Loucy (cell line): ENCODE measurements around the gene TMEM14A.

Experiments used
- H2AFZ ChIP-seq: fragments of 200-600 bp; sonication (generic); 2 replicates; pipeline ENCODE4 v1.6.0; 2016; ENCODE audit warnings: antibody characterized with exemption, mild to moderate bottlenecking, low read length, moderate library complexity
- H3F3A ChIP-seq: fragments of 200-600 bp; 2 replicates; pipeline ENCODE4 v1.6.0; 2016; ENCODE audit warnings: antibody characterized with exemption, low read depth, mild to moderate bottlenecking
- H3K27me3 ChIP-seq: fragments of 200-600 bp; sonication (generic); 2 replicates; pipeline ENCODE4 v1.6.1; 2014; ENCODE audit warnings: low read length, mild to moderate bottlenecking; ENCODE audit not compliant: insufficient read depth, poor library complexity, severe bottlenecking
- H3K36me3 ChIP-seq: fragments of 200-600 bp; sonication (generic); 2 replicates; pipeline ENCODE4 v1.6.1; 2016; ENCODE audit warnings: low read length; ENCODE audit not compliant: insufficient read depth
- H3K4me1 ChIP-seq: fragments of 200-600 bp; sonication (generic); 2 replicates; pipeline ENCODE4 v1.5.1; 2014; ENCODE audit warnings: low read length, mild to moderate bottlenecking; ENCODE audit not compliant: insufficient read depth, poor library complexity, severe bottlenecking
- H3K4me2 ChIP-seq: fragments of 200-600 bp; sonication (generic); 2 replicates; pipeline ENCODE4 v1.6.0; 2014; ENCODE audit warnings: antibody characterized with exemption, low read length, low read depth, mild to moderate bottlenecking; ENCODE audit not compliant: poor library complexity, severe bottlenecking
- H3K4me3 ChIP-seq: fragments of 200-600 bp; sonication (generic); 2 replicates; pipeline ENCODE4 v1.5.1; 2014; ENCODE audit warnings: low read length, mild to moderate bottlenecking, mixed read lengths; ENCODE audit not compliant: poor library complexity, severe bottlenecking
- H3K79me2 ChIP-seq: fragments of 200-600 bp; sonication (generic); 2 replicates; pipeline ENCODE4 v1.6.1; 2014; ENCODE audit warnings: low read length; ENCODE audit not compliant: insufficient read depth
- H3K9ac ChIP-seq: fragments of 200-600 bp; sonication (generic); 2 replicates; pipeline ENCODE4 v1.6.0; 2014; ENCODE audit warnings: mild to moderate bottlenecking, low read depth, low read length, moderate library complexity; ENCODE audit not compliant: poor library complexity, severe bottlenecking
- H3K9me2 ChIP-seq: fragments of 200-600 bp; sonication (generic); replicated peaks from 2 replicates; pipeline ENCODE4 v1.6.1; 2016; ENCODE audit warnings: low read depth, low read length, mixed read lengths
- H3K9me3 ChIP-seq: fragments of 200-600 bp; sonication (generic); 2 replicates; pipeline ENCODE4 v1.6.1; 2014; ENCODE audit warnings: mild to moderate bottlenecking, antibody characterized with exemption, low read length, low read depth; ENCODE audit not compliant: insufficient read depth
- H4K20me1 ChIP-seq: fragments of 200-600 bp; sonication (generic); 2 replicates; pipeline ENCODE4 v1.6.0; 2014; ENCODE audit warnings: antibody characterized with exemption, low read length, mild to moderate bottlenecking; ENCODE audit not compliant: insufficient read depth, poor library complexity, severe bottlenecking
- EZH2phosphoT487 ChIP-seq: fragments of 200-600 bp; IDR thresholded peaks from 2 replicates; pipeline ENCODE4 v1.6.1; 2018; ENCODE audit warnings: antibody characterized with exemption, mild to moderate bottlenecking, moderate library complexity, borderline replicate concordance
- TF ChIP-seq, protein P1 (sequence below): fragments of 200-600 bp; sonication (generic); conservative IDR thresholded peaks from 2 replicates; pipeline ENCODE4 v1.5.1; 2014; ENCODE audit warnings: mild to moderate bottlenecking, antibody characterized with exemption, low read length

The TMEM14A gene

DNA sequence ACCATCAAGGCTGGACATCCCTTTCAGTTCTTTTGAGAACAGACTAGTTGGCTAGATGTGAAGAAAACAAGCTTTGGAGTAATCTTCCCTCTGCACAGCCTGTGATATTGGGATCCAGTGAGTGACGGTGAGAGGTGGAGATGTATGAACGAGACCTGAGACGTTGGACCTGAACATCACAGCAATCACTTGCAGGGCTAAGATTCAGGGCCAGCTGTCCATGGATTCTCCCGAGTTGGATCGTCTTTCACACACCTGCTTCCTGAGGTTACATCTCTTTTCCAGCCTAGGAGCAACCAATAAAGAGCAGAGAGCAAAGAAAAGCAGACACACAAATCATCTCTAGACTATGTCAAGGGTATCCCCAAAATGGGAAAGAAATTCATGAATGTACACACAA is 30.0 kb upstream of the TMEM14A start:
- Histone ChIP-seq H3K9ac (no peak overlapping the region), H2AFZ (no peak overlapping the region)

DNA sequence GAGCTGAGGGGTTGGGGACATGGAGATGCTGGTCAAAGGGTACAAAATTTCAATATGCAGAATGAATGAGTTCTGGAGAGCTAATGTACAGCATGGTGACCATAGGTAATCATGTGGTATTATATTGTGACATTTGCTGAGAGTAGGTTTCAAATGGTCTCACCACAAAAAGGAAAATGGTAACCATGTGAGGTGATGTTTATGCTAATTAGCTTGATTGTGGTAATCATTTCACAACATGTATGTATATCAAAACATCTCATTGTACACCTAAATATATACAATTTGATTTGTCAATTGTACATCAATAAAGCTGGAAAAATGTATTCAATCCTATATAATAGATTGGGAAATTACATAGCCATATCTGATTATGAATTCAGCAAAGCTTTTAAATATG is 29.5 kb upstream of the TMEM14A start:
- Histone ChIP-seq H3K4me3 (peak overlapping the region; percentile 42), H3K27me3 (no peaks in the 10 kb centered on the region), H3K4me2 (peak overlapping the region; percentile 66), H3K79me2 (no peaks in the 10 kb centered on the region), H3K9ac (peak overlapping the region; percentile 10), H4K20me1 (no peaks in the 10 kb centered on the region), H3K9me3 (no peaks in the 10 kb centered on the region; the same call in 1 of the 2 replicates), H3K36me3 (no peaks in the 10 kb centered on the region), H3K4me1 (peaks cover 33% of the 10 kb centered on the region), H2AFZ (peak overlapping the region; percentile 52; the same call in 1 of the 2 replicates), H3F3A (no peaks in the 10 kb centered on the region), H3K9me2 (no peaks in the 10 kb centered on the region)
- TF ChIP-seq, protein P1, sequence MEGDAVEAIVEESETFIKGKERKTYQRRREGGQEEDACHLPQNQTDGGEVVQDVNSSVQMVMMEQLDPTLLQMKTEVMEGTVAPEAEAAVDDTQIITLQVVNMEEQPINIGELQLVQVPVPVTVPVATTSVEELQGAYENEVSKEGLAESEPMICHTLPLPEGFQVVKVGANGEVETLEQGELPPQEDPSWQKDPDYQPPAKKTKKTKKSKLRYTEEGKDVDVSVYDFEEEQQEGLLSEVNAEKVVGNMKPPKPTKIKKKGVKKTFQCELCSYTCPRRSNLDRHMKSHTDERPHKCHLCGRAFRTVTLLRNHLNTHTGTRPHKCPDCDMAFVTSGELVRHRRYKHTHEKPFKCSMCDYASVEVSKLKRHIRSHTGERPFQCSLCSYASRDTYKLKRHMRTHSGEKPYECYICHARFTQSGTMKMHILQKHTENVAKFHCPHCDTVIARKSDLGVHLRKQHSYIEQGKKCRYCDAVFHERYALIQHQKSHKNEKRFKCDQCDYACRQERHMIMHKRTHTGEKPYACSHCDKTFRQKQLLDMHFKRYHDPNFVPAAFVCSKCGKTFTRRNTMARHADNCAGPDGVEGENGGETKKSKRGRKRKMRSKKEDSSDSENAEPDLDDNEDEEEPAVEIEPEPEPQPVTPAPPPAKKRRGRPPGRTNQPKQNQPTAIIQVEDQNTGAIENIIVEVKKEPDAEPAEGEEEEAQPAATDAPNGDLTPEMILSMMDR = no peak
- TF ChIP-seq EZH2phosphoT487 = no peak

More for the DNA sequence above, 30.0 kb upstream of the TMEM14A start:
- H3K4me2 ChIP-seq = peak overlapping the region; percentile 66
- H3K4me1 ChIP-seq = peaks cover 33% of the 10 kb centered on the region
- H3K4me3 ChIP-seq = no peak overlapping the region
- TF ChIP-seq, protein P1 = no peak
- no peak for TF ChIP-seq EZH2phosphoT487
- H3K79me2 ChIP-seq = no peaks in the 10 kb centered on the region
- H4K20me1 ChIP-seq = no peaks in the 10 kb centered on the region
- no peaks in the 10 kb centered on the region for H3K36me3 ChIP-seq
- no peaks in the 10 kb centered on the region; the same call in 1 of the 2 replicates for H3K9me3 ChIP-seq
- no peaks in the 10 kb centered on the region for H3K27me3 ChIP-seq
- H3F3A ChIP-seq = no peaks in the 10 kb centered on the region
- no peaks in the 10 kb centered on the region for H3K9me2 ChIP-seq

DNA sequence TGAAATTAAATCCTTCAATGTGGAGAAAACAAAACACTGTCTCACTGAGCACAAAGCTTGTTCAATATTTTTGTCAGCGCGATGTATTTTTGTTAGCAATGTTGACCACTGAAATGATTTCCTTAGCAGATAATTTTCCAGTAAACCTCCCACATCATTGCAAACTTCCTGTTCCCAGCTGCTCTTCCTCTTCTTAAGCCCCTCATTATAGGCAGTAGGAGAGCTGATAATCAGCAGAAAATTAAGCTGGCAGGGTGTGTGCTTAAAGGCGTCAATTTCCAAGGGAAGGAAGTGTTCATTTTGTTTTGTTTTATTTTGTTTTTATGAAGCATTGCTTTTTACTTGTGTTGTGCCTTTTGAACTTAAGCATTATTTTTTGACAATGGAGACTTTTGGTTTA is 29.1 kb upstream of the TMEM14A start:
- H2AFZ ChIP-seq = peak overlapping the region; percentile 52
- H3K9me2 ChIP-seq = no peaks in the 10 kb centered on the region
- H3K9me3 ChIP-seq = no peaks in the 10 kb centered on the region; the same call in 1 of the 2 replicates
- TF ChIP-seq, protein P1 = no peak
- no peak for TF ChIP-seq EZH2phosphoT487
- H3K9ac ChIP-seq = peak overlapping the region; percentile 10
- H3F3A ChIP-seq = no peaks in the 10 kb centered on the region
- H3K4me2 ChIP-seq = peak overlapping the region; percentile 66
- no peaks in the 10 kb centered on the region for H3K36me3 ChIP-seq
- H3K4me3 ChIP-seq = peak overlapping the region; percentile 42
- H4K20me1 ChIP-seq = no peaks in the 10 kb centered on the region
- H3K4me1 ChIP-seq = peaks cover 33% of the 10 kb centered on the region
- H3K79me2 ChIP-seq = no peaks in the 10 kb centered on the region
- H3K27me3 ChIP-seq = no peaks in the 10 kb centered on the region
